Measurements from ENCODE around the gene EHD4.

EHD4 gene

GRCh38 chr15:41972253-41973242, at the start of gene EHD4:
Gene EHD4 (minus strand): TSS chr15:41972557. CDS start chr15:41972494, 63 bp downstream.
- peak; percentile 100 for DNase-seq

- DNase-seq = no peak
Measured at GRCh38 chr15:42021593-42021992, 49.2 kb upstream of the EHD4 start.

GRCh38 chr15:42020713-42021273, 48.4 kb upstream of the EHD4 start, which contains the start of gene PLA2G4E:
Gene PLA2G4E (minus strand): TSS chr15:42021042. CDS start chr15:42021030, 12 bp downstream.
- DNase-seq = no peak

GRCh38 chr15:42018306-42019224, 46.2 kb upstream of the EHD4 start:
- no peak for DNase-seq

GRCh38 chr15:42016971-42017370, 44.6 kb upstream of the EHD4 start:
- DNase-seq = no peak

- no peak for DNase-seq
Measured at GRCh38 chr15:42014406-42014805, 42.0 kb upstream of the EHD4 start.

GRCh38 chr15:42012928-42013482, 40.6 kb upstream of the EHD4 start:
- DNase-seq = no peak

- DNase-seq = no peak
Measured at GRCh38 chr15:42012241-42012640, 39.9 kb upstream of the EHD4 start.

- DNase-seq = no peak
Measured at GRCh38 chr15:42011074-42011473, 38.7 kb upstream of the EHD4 start.

GRCh38 chr15:42010434-42010833, 38.1 kb upstream of the EHD4 start:
- DNase-seq = peak; percentile 23

GRCh38 chr15:42009474-42009873, 37.1 kb upstream of the EHD4 start:
- no peak for DNase-seq

GRCh38 chr15:42009022-42009421, 36.7 kb upstream of the EHD4 start:
- DNase-seq = no peak

GRCh38 chr15:42007386-42007785, 35.0 kb upstream of the EHD4 start:
- no peak for DNase-seq

GRCh38 chr15:42002333-42002732, 30.0 kb upstream of the EHD4 start:
- DNase-seq = no peak

- DNase-seq = no peak
Measured at GRCh38 chr15:42001236-42001635, 28.9 kb upstream of the EHD4 start.

GRCh38 chr15:41999290-42000285, 27.2 kb upstream of the EHD4 start:
- DNase-seq = no peak

- no peak for DNase-seq
Measured at GRCh38 chr15:41997845-41998244, 25.5 kb upstream of the EHD4 start.

GRCh38 chr15:41996921-41997592, 24.7 kb upstream of the EHD4 start:
- DNase-seq = no peak

GRCh38 chr15:41996376-41996775, 24.0 kb upstream of the EHD4 start:
- no peak for DNase-seq

GRCh38 chr15:41995476-41995855, 23.1 kb upstream of the EHD4 start:
- no peak for DNase-seq

Measured in EL (cell line).